DND-41 (cell line): Measurements from ENCODE around the gene VPS8.

Source experiments
- ATAC-seq: fragments of 200-7000 bp; cut with Tn5 transposase; 3 replicates; pipeline ENCODE4 v1.9.1; 2021; ENCODE audit warnings: low read depth; ENCODE audit not compliant: insufficient read depth
- DNase-seq: peaks from one replicate; pipeline ENCODE4 v3.0.0-alpha.2; 2020
- H2AFZ ChIP-seq: 2 replicates; pipeline ENCODE4 v1.6.0; 2012; ENCODE audit warnings: low read depth, low read length
- H3K27ac ChIP-seq: 2 replicates; pipeline ENCODE4 v1.5.1; 2012; ENCODE audit warnings: low read length, inconsistent platforms
- H3K27me3 ChIP-seq: fragments of 200-600 bp; sonication (generic); 2 replicates; pipeline ENCODE4 v1.6.0; 2012; ENCODE audit warnings: low read length, mild to moderate bottlenecking, inconsistent platforms; ENCODE audit not compliant: insufficient read depth, poor library complexity
- H3K36me3 ChIP-seq: 2 replicates; pipeline ENCODE4 v1.5.1; 2012; ENCODE audit warnings: low read length, inconsistent platforms; ENCODE audit not compliant: insufficient read depth
- H3K4me1 ChIP-seq: 2 replicates; pipeline ENCODE4 v1.5.1; 2012; ENCODE audit warnings: mild to moderate bottlenecking, low read length; ENCODE audit not compliant: insufficient read depth
- H3K4me2 ChIP-seq: 2 replicates; pipeline ENCODE4 v1.6.0; 2012; ENCODE audit warnings: mild to moderate bottlenecking, moderate library complexity, low read length, inconsistent platforms; ENCODE audit not compliant: insufficient read depth
- H3K4me3 ChIP-seq, 2 experiments: fragments of 200-600 bp in 1 of 2; shearing (Covaris generic) in 1 of 2; 2 replicates each; pipeline ENCODE4 v1.5.1; 2012 to 2016; ENCODE audit warnings: inconsistent platforms in 2 of 2, low read length in 2 of 2, mild to moderate bottlenecking in 2 of 2, low read depth in 1 of 2, moderate library complexity in 1 of 2
- H3K79me2 ChIP-seq: 2 replicates; pipeline ENCODE4 v1.6.0; 2012; ENCODE audit warnings: low read length, inconsistent platforms; ENCODE audit not compliant: insufficient read depth
- H3K9ac ChIP-seq: 2 replicates; pipeline ENCODE4 v1.6.0; 2012; ENCODE audit warnings: low read depth, mild to moderate bottlenecking, inconsistent platforms, low read length, moderate library complexity
- H3K9me3 ChIP-seq: 2 replicates; pipeline ENCODE4 v1.5.1; 2012; ENCODE audit warnings: low read length, moderate library complexity, mild to moderate bottlenecking, inconsistent platforms; ENCODE audit not compliant: insufficient read depth, severe bottlenecking
- H4K20me1 ChIP-seq: 2 replicates; pipeline ENCODE4 v1.6.0; 2012; ENCODE audit warnings: low read length; ENCODE audit not compliant: insufficient read depth
- CTCF ChIP-seq: IDR thresholded peaks from 2 replicates; pipeline ENCODE4 v1.5.1; 2012; ENCODE audit warnings: borderline replicate concordance, low read length, moderate library complexity, mild to moderate bottlenecking; ENCODE audit not compliant: poor library complexity, severe bottlenecking; ENCODE audit errors: extremely low read depth
- EZH2 ChIP-seq: IDR thresholded peaks from 3 replicates; pipeline ENCODE4 v1.6.1; 2012; ENCODE audit warnings: borderline replicate concordance, low read depth, mild to moderate bottlenecking, moderate library complexity, low read length, inconsistent platforms; ENCODE audit not compliant: severe bottlenecking

VPS8 gene

DNA sequence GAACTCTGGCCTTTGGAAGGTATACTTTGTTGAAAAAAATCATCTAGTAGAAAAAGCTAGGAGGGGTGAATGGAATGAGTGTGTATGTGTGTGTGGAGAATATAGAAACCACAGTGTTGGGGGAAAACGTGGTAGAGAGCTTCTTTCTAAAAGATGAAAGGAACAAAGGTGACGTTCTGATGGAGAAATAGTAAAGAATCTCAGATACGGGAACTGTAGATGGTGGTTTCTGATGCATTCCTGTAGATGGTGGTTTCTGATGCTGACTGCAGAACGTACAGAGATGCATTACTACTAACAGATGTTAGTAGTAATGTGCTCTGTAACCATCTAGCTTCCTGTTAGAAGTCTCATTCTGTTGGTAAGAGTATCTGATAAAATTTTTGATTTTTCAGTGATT, 60.2 kb downstream of the VPS8 start:
- no peak overlapping the region for H3K4me3 ChIP-seq
- no peaks in the 10 kb centered on the region for H3K79me2 ChIP-seq
- H4K20me1 ChIP-seq, result no peaks in the 10 kb centered on the region
- H3K36me3 ChIP-seq, result peaks cover 33% of the 10 kb centered on the region
- H3K27ac ChIP-seq, result no peak overlapping the region
- H3K4me2 ChIP-seq, result no peak overlapping the region
- H3K27me3 ChIP-seq, result no peaks in the 10 kb centered on the region
- no peaks in the 10 kb centered on the region for H3K9me3 ChIP-seq
- no peaks in the 10 kb centered on the region for H3K4me1 ChIP-seq
- no peak for ATAC-seq
- H2AFZ ChIP-seq, result no peak overlapping the region
- DNase-seq, result no peak
- no peak overlapping the region for H3K9ac ChIP-seq
- TF ChIP-seq CTCF (no peak), EZH2 (no peak)

GRCh38 chr3:184873141-184873540, 61.2 kb downstream of the VPS8 start:
- H3K4me2 ChIP-seq, result no peak overlapping the region
- H3K9ac ChIP-seq, result no peak overlapping the region
- H3K36me3 ChIP-seq, result peaks cover 32% of the 10 kb centered on the region
- no peak overlapping the region for H2AFZ ChIP-seq
- DNase-seq (no peak), ATAC-seq (no peak)
- H3K4me3 ChIP-seq, result no peak overlapping the region
- H3K27me3 ChIP-seq, result no peaks in the 10 kb centered on the region
- H3K79me2 ChIP-seq, result no peaks in the 10 kb centered on the region
- no peaks in the 10 kb centered on the region for H3K9me3 ChIP-seq
- no peak overlapping the region for H3K27ac ChIP-seq
- H4K20me1 ChIP-seq, result no peaks in the 10 kb centered on the region
- TF ChIP-seq EZH2, result no peak
- no peak for TF ChIP-seq CTCF
- H3K4me1 ChIP-seq, result no peaks in the 10 kb centered on the region

DNA sequence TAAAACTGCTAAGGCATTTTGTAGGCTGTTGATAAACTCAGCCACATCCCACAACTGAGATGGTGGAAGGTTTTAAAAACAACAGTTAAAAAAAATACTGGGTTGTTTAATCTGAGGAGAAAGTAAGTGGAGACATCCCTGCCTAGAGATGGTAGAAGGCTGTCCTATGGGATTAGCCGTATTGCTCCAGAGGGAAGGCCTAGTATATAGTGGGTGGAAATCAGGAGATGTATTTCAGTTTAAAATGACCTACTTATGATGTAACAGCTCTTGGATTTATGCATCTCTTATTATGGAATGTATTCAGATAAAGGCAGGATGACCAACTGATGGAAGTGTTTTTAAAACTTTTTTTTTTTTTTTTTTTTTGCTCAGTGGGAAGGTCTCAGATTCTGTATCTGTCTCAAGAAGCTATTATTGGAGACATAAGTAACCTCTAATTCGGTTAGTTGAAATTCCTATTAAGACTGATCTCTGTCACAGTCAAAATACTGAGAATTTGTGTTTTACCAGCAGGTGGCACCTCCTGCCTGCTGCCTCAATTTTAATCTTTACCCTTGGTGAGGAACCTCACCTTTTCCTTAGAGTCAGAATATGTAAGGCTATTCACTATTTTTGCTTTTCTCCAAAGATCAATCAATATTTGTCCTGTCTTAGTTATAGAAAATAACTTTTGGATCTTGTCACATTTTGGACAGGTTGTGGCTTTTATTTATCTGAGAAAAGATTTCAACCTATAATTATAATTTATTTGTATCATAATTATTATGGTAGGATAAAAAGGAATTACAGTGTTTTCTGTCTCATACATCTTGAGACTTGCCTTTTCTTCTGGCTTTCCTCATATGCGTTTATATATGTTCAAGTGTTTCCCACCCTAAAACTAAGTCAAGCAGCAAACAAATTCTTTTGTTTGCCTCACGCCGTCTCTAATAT, 63.0 kb downstream of the VPS8 start:
- peak; percentile 61 for TF ChIP-seq CTCF
- TF ChIP-seq EZH2, result no peak
- no peaks in the 10 kb centered on the region for H3K79me2 ChIP-seq

More for the DNA sequence above, 63.0 kb downstream of the VPS8 start:
- H3K9ac ChIP-seq, result no peak overlapping the region
- H3K4me3 ChIP-seq, result no peak overlapping the region
- no peaks in the 10 kb centered on the region for H3K27me3 ChIP-seq
- H3K4me2 ChIP-seq, result no peak overlapping the region
- no peak overlapping the region for H2AFZ ChIP-seq
- peak; percentile 56; the same call in 2 of the 3 replicates for ATAC-seq
- no peak overlapping the region for H3K27ac ChIP-seq
- peak; percentile 17 for DNase-seq
- H4K20me1 ChIP-seq, result no peaks in the 10 kb centered on the region
- H3K36me3 ChIP-seq, result peaks cover 17% of the 10 kb centered on the region; the same call in 1 of the 2 replicates
- H3K4me1 ChIP-seq, result no peaks in the 10 kb centered on the region
- H3K9me3 ChIP-seq, result no peaks in the 10 kb centered on the region
